Glutamatergic neuron (in vitro differentiated cells): ENCODE data around the gene ATP9A. TPM values are rescaled to one million over a fixed set of nuclear protein-coding genes. Genes with fewer than 3 reads are reported as not detected.

Experiments
- DNase-seq: peaks from one replicate; pipeline ENCODE4 v3.0.0; 2022
- H3K27ac Mint-ChIP-seq: one replicate; pipeline ENCODE4 v1.8.0; 2020; ENCODE audit warnings: mild to moderate bottlenecking, mixed read lengths, inconsistent platforms; ENCODE audit not compliant: unreplicated experiment
- H3K27me3 Mint-ChIP-seq: one replicate; pipeline ENCODE4 v1.8.0; 2020; ENCODE audit warnings: mild to moderate bottlenecking, moderate library complexity, mixed read lengths, inconsistent platforms; ENCODE audit not compliant: unreplicated experiment
- H3K36me3 Mint-ChIP-seq: one replicate; pipeline ENCODE4 v1.8.0; 2020; ENCODE audit warnings: mild to moderate bottlenecking, mixed read lengths, inconsistent platforms; ENCODE audit not compliant: unreplicated experiment
- H3K4me1 Mint-ChIP-seq: one replicate; pipeline ENCODE4 v1.8.0; 2020; ENCODE audit warnings: mild to moderate bottlenecking, low read depth, mixed read lengths, inconsistent platforms; ENCODE audit not compliant: unreplicated experiment
- H3K4me3 Mint-ChIP-seq: one replicate; pipeline ENCODE4 v1.8.0; 2020; ENCODE audit warnings: mild to moderate bottlenecking, mixed read lengths, inconsistent platforms; ENCODE audit not compliant: unreplicated experiment
- H3K9me3 Mint-ChIP-seq: one replicate; pipeline ENCODE4 v1.8.0; 2020; ENCODE audit warnings: mild to moderate bottlenecking, moderate library complexity, mixed read lengths, inconsistent platforms; ENCODE audit not compliant: unreplicated experiment
- CTCF ChIP-seq: fragments of 200-600 bp; sonication (generic); IDR thresholded peaks from one replicate; pipeline ENCODE4 v1.5.0; 2021; ENCODE audit not compliant: partially characterized antibody, unreplicated experiment
- total RNA-seq: library from RNA; stranded (reverse); fragmentation: NEBNext Ultra II Directional; extraction: Animal tissue kit (Norgen Biotek cat#: 25700); gene quantifications from one replicate; pipeline ENCODE4 v1.2.1, GENCODE V29; 2021; ENCODE audit not compliant: unreplicated experiment

ATP9A gene
- total RNA-seq, 1 donor from 2014 or later = 66.1 TPM

- Mint-ChIP-seq H3K4me1 (peaks cover 4% of the 10 kb centered on the region), H3K4me3 (no peak overlapping the region), H3K27me3 (peaks cover 4% of the 10 kb centered on the region), H3K36me3 (no peaks in the 10 kb centered on the region), H3K27ac (no peak overlapping the region), H3K9me3 (peaks cover 2% of the 10 kb centered on the region)
- TF ChIP-seq CTCF = no peak
- no peak for DNase-seq
Measured at GRCh38 chr20:51720854-51721253, 47.3 kb downstream of the ATP9A start.

GRCh38 chr20:51720384-51720783 is 47.8 kb downstream of the ATP9A start:
- Mint-ChIP-seq H3K4me3 (no peak overlapping the region), H3K9me3 (peaks cover 2% of the 10 kb centered on the region), H3K4me1 (peaks cover 8% of the 10 kb centered on the region), H3K36me3 (no peaks in the 10 kb centered on the region), H3K27ac (no peak overlapping the region), H3K27me3 (peaks cover 4% of the 10 kb centered on the region)
- TF ChIP-seq CTCF = no peak
- DNase-seq = no peak

DNA sequence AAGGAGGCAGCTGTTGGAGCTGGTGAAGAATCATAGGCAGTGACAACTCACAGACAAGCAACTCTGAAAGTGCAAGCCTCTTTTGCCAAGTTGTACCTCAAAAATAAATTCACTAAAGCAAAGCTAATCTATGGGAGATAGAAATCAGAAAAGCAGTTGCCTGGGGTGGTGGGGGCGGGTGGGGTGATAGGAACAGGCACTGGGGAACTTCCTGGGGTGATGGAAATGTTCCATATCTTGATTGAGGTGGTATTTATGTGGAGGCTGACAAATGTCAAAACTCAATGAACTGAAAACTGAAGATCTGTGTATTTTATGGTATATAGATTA is 52.4 kb downstream of the ATP9A start:
- no peak overlapping the region for H3K27ac Mint-ChIP-seq

DNA sequence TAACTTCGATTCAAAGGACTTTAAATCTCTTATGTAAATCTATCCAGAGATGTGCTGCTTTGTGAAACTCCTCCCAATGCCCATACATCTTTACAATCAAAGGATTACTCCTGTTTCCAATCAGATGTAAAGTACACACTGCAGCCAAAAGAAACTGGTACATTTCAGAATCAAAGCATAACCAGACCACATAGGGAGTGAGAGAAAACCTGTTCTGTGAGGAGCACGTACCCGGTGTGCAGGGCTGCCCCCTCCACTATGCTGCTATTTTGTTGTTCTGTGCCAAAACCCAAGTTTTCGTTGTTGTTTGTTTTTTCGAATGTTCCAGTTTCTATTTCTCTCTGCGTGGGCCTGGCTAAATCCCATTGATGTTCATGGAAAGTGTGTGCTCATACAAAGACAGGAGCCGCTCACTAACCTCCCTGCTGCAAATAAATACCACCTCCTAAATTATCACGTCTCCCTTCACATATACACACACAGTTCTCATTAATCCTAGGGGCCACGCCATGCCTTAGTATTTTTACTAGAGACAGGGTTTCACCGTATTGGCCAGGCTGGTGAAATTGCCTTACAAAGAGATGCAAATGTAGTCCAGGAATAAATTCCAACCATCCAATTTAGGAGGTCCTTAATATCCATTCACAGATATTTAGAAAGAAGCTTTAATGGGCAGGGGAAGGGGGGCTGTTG is 52.9 kb downstream of the ATP9A start:
- Mint-ChIP-seq H3K27ac (peak overlapping the region; percentile 73), H3K4me1 (peaks cover 22% of the 10 kb centered on the region), H3K4me3 (no peak overlapping the region), H3K9me3 (no peaks in the 10 kb centered on the region), H3K36me3 (no peaks in the 10 kb centered on the region), H3K27me3 (no peaks in the 10 kb centered on the region)
- TF ChIP-seq CTCF = no peak
- no peak for DNase-seq

More for the DNA sequence above, 52.4 kb downstream of the ATP9A start:
- Mint-ChIP-seq H3K4me3 (no peak overlapping the region), H3K27me3 (no peaks in the 10 kb centered on the region), H3K36me3 (no peaks in the 10 kb centered on the region), H3K9me3 (no peaks in the 10 kb centered on the region), H3K4me1 (peaks cover 17% of the 10 kb centered on the region)
- DNase-seq = no peak
- TF ChIP-seq CTCF = no peak

DNA sequence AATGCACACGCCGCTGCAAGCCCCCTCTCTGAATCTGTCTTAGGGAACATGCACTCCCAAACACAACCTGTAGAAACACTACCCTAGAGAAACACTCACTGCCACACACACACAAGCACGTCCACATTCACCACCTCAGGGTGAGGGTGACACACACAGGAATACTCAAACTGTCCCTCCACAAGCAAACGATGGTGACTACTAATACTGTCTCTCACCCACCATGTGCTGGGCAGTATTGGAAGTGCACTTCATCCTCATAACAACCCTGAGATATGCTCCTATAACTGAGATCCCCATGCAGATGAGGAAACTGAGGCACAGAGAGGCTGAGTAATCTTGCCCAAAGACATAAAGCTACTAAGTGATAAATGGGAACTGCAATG is 55.0 kb downstream of the ATP9A start:
- TF ChIP-seq CTCF = no peak
- peaks cover 23% of the 10 kb centered on the region for H3K4me1 Mint-ChIP-seq

More for the DNA sequence above, 55.0 kb downstream of the ATP9A start:
- Mint-ChIP-seq H3K27ac (no peak overlapping the region), H3K36me3 (no peaks in the 10 kb centered on the region), H3K27me3 (no peaks in the 10 kb centered on the region), H3K9me3 (no peaks in the 10 kb centered on the region), H3K4me3 (no peak overlapping the region)
- no peak for DNase-seq
